K562 (cell line): ENCODE measurements around the gene H2AZ2. TPM values are rescaled to one million over a fixed set of nuclear protein-coding genes. Genes with fewer than 3 reads are reported as not detected.

Experiments used
- ATAC-seq: fragments of 200-7000 bp; cut with Tn5 transposase; 3 replicates; pipeline ENCODE4 v1.9.1; 2020; ENCODE audit warnings: moderate library complexity
- BruUV-seq: library from RNA; stranded (reverse); fragments of 400-500 nt; replicated peaks from 2 replicates; lab custom pipeline; 2021; lab: Mats Ljungman, UMichigan
- CTCF ChIA-PET: fragments of 300-600 bp; formaldehyde crosslinking; extraction: SDS; loops from one replicate; lab custom pipeline; 2021; ENCODE audit warnings: low intra/inter-chr PET ratio; lab: Yijun Ruan, JAX
- POLR2A ChIA-PET: fragments of 300-600, 350-650 bp; sonication (Branson Sonifier 250); formaldehyde crosslinking; extraction: SDS; loops from one replicate; lab custom pipeline; 2021; ENCODE audit warnings: antibody characterized with exemption, inconsistent platforms; lab: Yijun Ruan, JAX
- DNase-seq, 4 experiments: peaks; one replicate each; pipeline versions ENCODE4 v3.0.0 to v3.0.0-alpha.2; 2011 to 2018; ENCODE audit warnings: low spot score in 3 of 4, mixed read lengths in 3 of 4; ENCODE audit errors: extremely low read depth in 1 of 4
- FAIRE-seq: peaks from 2 replicates; lab custom pipeline; 2011; peaks lifted over from hg19 to GRCh38; lab: Jason Lieb, UNC
- H2AFZ ChIP-seq: 2 replicates; pipeline ENCODE4 v1.6.0; 2011; ENCODE audit warnings: low read depth, low read length, control low read depth, inconsistent platforms
- H3K27ac ChIP-seq: fragments of 200-600 bp; 3 replicates; pipeline ENCODE4 v1.8.0; 2011; ENCODE audit warnings: low read depth, mild to moderate bottlenecking, control low read depth, inconsistent platforms, low read length, moderate library complexity, mixed read lengths; ENCODE audit errors: extremely low read depth
- H3K27me3 ChIP-seq, 2 experiments: fragments of 300-600 bp in 1 of 2; 2 replicates in 1 of 2; 3 replicates in 1 of 2; pipeline versions ENCODE4 v1.6.0 to v1.8.0; 2011; ENCODE audit warnings: inconsistent platforms in 2 of 2, low read length in 2 of 2, mild to moderate bottlenecking in 1 of 2, mixed read lengths in 1 of 2, moderate library complexity in 1 of 2; ENCODE audit not compliant: control insufficient read depth in 2 of 2, insufficient read depth in 2 of 2
- H3K36me3 ChIP-seq: fragments of 300-600 bp; 3 replicates; pipeline ENCODE4 v1.8.0; 2011; ENCODE audit warnings: mild to moderate bottlenecking, low read length, inconsistent platforms; ENCODE audit not compliant: control insufficient read depth, insufficient read depth
- H3K4me1 ChIP-seq, 2 experiments: fragments of 200-600 bp in 1 of 2; replicated peaks in 1 of 2; 2 replicates in 1 of 2; 3 replicates in 1 of 2; pipeline versions ENCODE4 v1.5.1 to v1.8.0; 2011; ENCODE audit warnings: inconsistent platforms in 2 of 2, low read length in 2 of 2, mild to moderate bottlenecking in 1 of 2, mixed read lengths in 1 of 2, moderate library complexity in 1 of 2; ENCODE audit not compliant: control insufficient read depth in 2 of 2, insufficient read depth in 2 of 2
- H3K4me2 ChIP-seq: 2 replicates; pipeline ENCODE4 v1.6.1; 2011; ENCODE audit warnings: low read length, control low read depth, inconsistent platforms, mixed read lengths; ENCODE audit not compliant: insufficient read depth
- H3K4me3 ChIP-seq: fragments of 200-600 bp; sonication (generic), shearing (Covaris generic); 2 replicates; pipeline ENCODE4 v1.5.1; 2016; ENCODE audit warnings: control low read depth, inconsistent platforms
- H3K79me2 ChIP-seq: fragments of 200-600 bp; 3 replicates; pipeline ENCODE4 v1.8.0; 2011; ENCODE audit warnings: low read length, inconsistent platforms; ENCODE audit not compliant: control insufficient read depth, insufficient read depth
- H3K9ac ChIP-seq, 2 experiments: 2 replicates each; pipeline versions ENCODE4 v1.6.0 to v1.6.1; 2011; ENCODE audit warnings: low read depth in 2 of 2, low read length in 2 of 2, control low read depth in 1 of 2, inconsistent platforms in 1 of 2, mild to moderate bottlenecking in 1 of 2, mixed read lengths in 1 of 2; ENCODE audit not compliant: insufficient read depth in 1 of 2
- H3K9me1 ChIP-seq: one replicate; pipeline ENCODE4 v1.6.0; 2011; ENCODE audit warnings: inconsistent platforms, mild to moderate bottlenecking, low read length, moderate library complexity; ENCODE audit not compliant: control insufficient read depth, insufficient read depth
- H3K9me3 ChIP-seq: replicated peaks from 2 replicates; pipeline ENCODE4 v1.5.1; 2011; ENCODE audit warnings: low read depth, low read length, inconsistent platforms; ENCODE audit not compliant: control insufficient read depth, insufficient read depth
- H4K20me1 ChIP-seq: replicated peaks from 2 replicates; pipeline ENCODE4 v1.6.1; 2011; ENCODE audit warnings: low read length, inconsistent platforms, mixed read lengths; ENCODE audit not compliant: control insufficient read depth, insufficient read depth
- C11orf30 ChIP-seq: fragments of 450-650 bp; IDR thresholded peaks from 2 replicates; pipeline ENCODE4 v1.6.1; 2016; ENCODE audit warnings: low read depth, mild to moderate bottlenecking
- CBX5 ChIP-seq: IDR thresholded peaks from 2 replicates; pipeline ENCODE4 v1.6.1; 2014; ENCODE audit warnings: low read depth, borderline replicate concordance
- ESRRB ChIP-seq: fragments of 250-450 bp; sonication (Bioruptor Pico); IDR thresholded peaks from 2 replicates; pipeline ENCODE4 v1.5.0; 2020; ENCODE audit warnings: mild to moderate bottlenecking, moderate library complexity, borderline replicate concordance
- POLR2H ChIP-seq: IDR thresholded peaks from 2 replicates; pipeline ENCODE4 v1.6.1; 2016; ENCODE audit warnings: missing genetic modification characterization, low read depth, mild to moderate bottlenecking, control low read depth, missing compliant biosample characterization, moderate library complexity
- USF1 ChIP-seq: sonication (generic); formaldehyde crosslinking; IDR thresholded peaks from 2 replicates; pipeline ENCODE4 v1.9.0; 2022; ENCODE audit warnings: mild to moderate bottlenecking, missing genetic modification reagents
- ZNF121 ChIP-seq: sonication (generic); formaldehyde crosslinking; conservative IDR thresholded peaks from 2 replicates; pipeline ENCODE4 v1.8.0; 2022; ENCODE audit warnings: missing genetic modification reagents
- ZNF316 ChIP-seq: fragments of 450-650 bp; IDR thresholded peaks from 2 replicates; pipeline ENCODE4 v1.6.1; 2016
- WGBS: fragments of 100-300 bp; shearing (Covaris generic); methylation state at CpG from one replicate; pipeline ENCODE4 v1.1.6; 2016; ENCODE audit warnings: low coverage, mixed read lengths; ENCODE audit not compliant: insufficient coverage; ENCODE audit errors: missing lambda C conversion rate; 5-methylcytosine and 5-hydroxymethylcytosine counted together
- in situ Hi-C: fragments of 300-500 bp; cut with MboI; formaldehyde crosslinking; loops from 4 replicates; pipeline ENCODE4 v1.15.0; 2018; ENCODE audit warnings: inconsistent platforms, mixed read lengths
- intact Hi-C: fragments of 100-400 bp; cut with micrococcal nuclease; formaldehyde crosslinking; loops from 2 replicates; pipeline ENCODE4 v1.14.2; 2022
- polyA plus RNA-seq, 8 experiments: library from polyadenylated mRNA; depleted of rRNA in 4 of 8; stranded (reverse) in 5 of 8; unstranded in 3 of 8; fragments of >200 nt; fragmentation: Nextera tagmentation in 2 of 8; fragmentation: Illumina TruSeq in 1 of 8; extraction: Ambion mirVana in 2 of 8; extraction: Trizol in 1 of 8; gene quantifications; 2 replicates each; pipeline versions ENCODE4 v1.2.1 to v1.2.3, GENCODE V29; 2011 to 2014; ENCODE audit warnings: inconsistent platforms in 1 of 8, missing spikeins in 1 of 8
- total RNA-seq, 7 experiments: library from RNA; depleted of rRNA in 6 of 7; stranded (reverse); fragments of >200 nt in 6 of 7; fragmentation: Illumina TruSeq in 2 of 7; extraction: Trizol in 2 of 7; gene quantifications; 2 replicates each; pipeline versions ENCODE4 v1.2.1 to v1.2.3, GENCODE V29; 2011 to 2021; ENCODE audit warnings: low replicate concordance in 1 of 7

H2AZ2 gene
- total and polyA plus RNA-seq, 9 of the 15 experiments (the other 6 are each of a cell fraction or from before 2014, with no cell fraction given), result 105 to 382 (median 286) TPM

GRCh38 chr7:44853391-44853790 lies 5.5 kb upstream of the H2AZ2 start:
- H3K9ac ChIP-seq, result no peak overlapping the region
- no peak overlapping the region for H2AFZ ChIP-seq
- H3K27ac ChIP-seq, result no peak overlapping the region
- BruUV-seq, result no TSS peak
- peaks cover 14% of the 10 kb centered on the region for H3K79me2 ChIP-seq
- peaks cover 7 to 13% of the 10 kb centered on the region in 2 experiments; a peak in 3 of 5 replicates for H3K4me1 ChIP-seq
- peaks cover 5% of the 10 kb centered on the region; the same call in 2 of the 3 replicates for H3K36me3 ChIP-seq
- no peak overlapping the region for H3K4me3 ChIP-seq
- 49% methylated on average over 3 of the region's 3 CpGs for WGBS
- in situ Hi-C loops (no loop called here), intact Hi-C loops (loop anchor here (10.0 kb wide), 1 partner anchor 281 kb away; no protein-coding TSS in a partner anchor)
- ATAC-seq, result no peak
- ChIA-PET POLR2A (interaction anchor here (0.6 to 2.2 kb wide), 3 partner anchors 22 to 132 kb away, joined by 3 to 8 read pairs (median 3); no protein-coding TSS in a partner anchor), CTCF (no interaction called here)
- H4K20me1 ChIP-seq, result no peaks in the 10 kb centered on the region
- peak; percentile 15 for FAIRE-seq
- no peaks in the 10 kb centered on the region for H3K9me3 ChIP-seq
- no peak for TF ChIP-seq POLR2H (tag)
- TF ChIP-seq USF1 (CRISPR knock-in tag), result no peak
- 0 out of 2 replicates have a peak, but pooled peaks have one; percentile 11 for TF ChIP-seq C11orf30
- TF ChIP-seq ZNF121, result peak; percentile 31; the same call in 1 of the 2 replicates
- TF ChIP-seq CBX5, result no peak
- TF ChIP-seq ZNF316, result peak; percentile 44
- TF ChIP-seq ESRRB, result no peak
- no peaks in the 10 kb centered on the region for H3K9me1 ChIP-seq
- no peak for DNase-seq
- H3K4me2 ChIP-seq, result no peak overlapping the region
- no peaks in the 10 kb centered on the region for H3K27me3 ChIP-seq
